Measurements from ENCODE around the gene FAM168A. TPM values are rescaled to one million over a fixed set of nuclear protein-coding genes. Genes with fewer than 3 reads are reported as not detected.
A peak's percentile ranks its signal among the peaks of the same experiment; 100 is the strongest.

Gene FAM168A
- total RNA-seq, 1 experiment from 2014 or later, result 30.4 TPM

GRCh38 chr11:73402834-73403185 is 195.1 kb downstream of the FAM168A start:
- peak; percentile 18 for DNase-seq (ENCODE audit: low read depth)

- DNase-seq (ENCODE audit: low read depth), result no peak
Observed at GRCh38 chr11:73401924-73402833, 195.7 kb downstream of the FAM168A start.

GRCh38 chr11:73401217-73401923 is 196.5 kb downstream of the FAM168A start:
- DNase-seq (ENCODE audit: low read depth), result no peak

- no peak for DNase-seq (ENCODE audit: low read depth)
Observed at GRCh38 chr11:73400293-73400692, 197.6 kb downstream of the FAM168A start.

GRCh38 chr11:73399636-73400035 is 198.3 kb downstream of the FAM168A start:
- DNase-seq (ENCODE audit: low read depth), result no peak

GRCh38 chr11:73399159-73399590 is 198.7 kb downstream of the FAM168A start:
- DNase-seq (ENCODE audit: low read depth), result peak; percentile 25

GRCh38 chr11:73398721-73399120 is 199.2 kb downstream of the FAM168A start:
- DNase-seq (ENCODE audit: low read depth), result no peak

- no peak for DNase-seq (ENCODE audit: low read depth)
Observed at GRCh38 chr11:73398132-73398526, 199.8 kb downstream of the FAM168A start.

- DNase-seq (ENCODE audit: low read depth), result no peak
Observed at GRCh38 chr11:73397468-73398131, 200.3 kb downstream of the FAM168A start.

GRCh38 chr11:73396985-73397384 is 200.9 kb downstream of the FAM168A start:
- DNase-seq (ENCODE audit: low read depth), result no peak

- DNase-seq (ENCODE audit: low read depth), result no peak
Observed at GRCh38 chr11:73396251-73396930, 201.5 kb downstream of the FAM168A start.

GRCh38 chr11:73395297-73396208 is 202.4 kb downstream of the FAM168A start:
- no peak for DNase-seq (ENCODE audit: low read depth)

- no peak for DNase-seq (ENCODE audit: low read depth)
Observed at GRCh38 chr11:73394416-73395296, 203.3 kb downstream of the FAM168A start.

- DNase-seq (ENCODE audit: low read depth), result peak; percentile 69
Observed at GRCh38 chr11:73393479-73394415, 204.2 kb downstream of the FAM168A start.

GRCh38 chr11:73393011-73393380 is 204.9 kb downstream of the FAM168A start:
- no peak for DNase-seq (ENCODE audit: low read depth)

- DNase-seq (ENCODE audit: low read depth), result no peak
Observed at GRCh38 chr11:73392108-73393010, 205.6 kb downstream of the FAM168A start.

GRCh38 chr11:73391665-73392064 is 206.2 kb downstream of the FAM168A start:
- DNase-seq (ENCODE audit: low read depth), result peak; percentile 26

All from RPMI7951 (cell line).